Activated T-helper 1 cell treated with anti-CD3 and anti-CD28 coated beads, Interleukin-2, amount 50 U/mL, for 16 hours (primary cell): ENCODE data around the gene NBPF11.
"Not testable (repeated sequence)": the region's sequence is repeated elsewhere in the genome, so short reads cannot be mapped to it uniquely, and the experiment has no call there.

Source experiments
- DNase-seq, 2 donors: peaks; one replicate each; pipeline ENCODE4 v3.0.0-alpha.2; 2020; ENCODE audit warnings: low read depth in 1 of 2, low spot score in 1 of 2

Gene NBPF11

GRCh38 chr1:148150945-148151344 is 1.1 kb downstream of the NBPF11 start:
- DNase-seq: not testable (repeated sequence)

- not testable (repeated sequence) for DNase-seq
These were observed 2.1 kb downstream of the NBPF11 start for GRCh38 chr1:148150014-148150413.

GRCh38 chr1:148149050-148149815 is 2.8 kb downstream of the NBPF11 start:
- not testable (repeated sequence) for DNase-seq

- not testable (repeated sequence) for DNase-seq
These were observed 4.8 kb downstream of the NBPF11 start for GRCh38 chr1:148147052-148147838.

- not testable (repeated sequence) for DNase-seq
These were observed 5.7 kb downstream of the NBPF11 start for GRCh38 chr1:148146191-148146997.

GRCh38 chr1:148143223-148143622 is 8.9 kb downstream of the NBPF11 start:
- DNase-seq: not testable (repeated sequence)

- DNase-seq: not testable (repeated sequence)
These were observed 10.1 kb downstream of the NBPF11 start for GRCh38 chr1:148141936-148142335.

GRCh38 chr1:148138606-148139005 is 13.5 kb downstream of the NBPF11 start:
- DNase-seq: not testable (repeated sequence)

GRCh38 chr1:148122341-148122740 is 29.7 kb downstream of the NBPF11 start:
- not testable (repeated sequence) for DNase-seq

- DNase-seq: not testable (repeated sequence)
These were observed 31.7 kb downstream of the NBPF11 start for GRCh38 chr1:148120395-148120794.

GRCh38 chr1:148095732-148096131 is 56.3 kb downstream of the NBPF11 start:
- DNase-seq: not testable (repeated sequence)

GRCh38 chr1:148086196-148086595 is 65.9 kb downstream of the NBPF11 start:
- not testable (repeated sequence) for DNase-seq

GRCh38 chr1:148081205-148081604 is 70.9 kb downstream of the NBPF11 start:
- not testable (repeated sequence) for DNase-seq

GRCh38 chr1:148078632-148079519 is 73.2 kb downstream of the NBPF11 start:
- DNase-seq: not testable (repeated sequence)

GRCh38 chr1:148078090-148078489 is 74.0 kb downstream of the NBPF11 start:
- DNase-seq: not testable (repeated sequence)

- not testable (repeated sequence) for DNase-seq
These were observed 74.6 kb downstream of the NBPF11 start for GRCh38 chr1:148077458-148077857.

- not testable (repeated sequence) for DNase-seq
These were observed 78.7 kb downstream of the NBPF11 start for GRCh38 chr1:148073392-148073791.

- not testable (repeated sequence) for DNase-seq
These were observed 83.5 kb downstream of the NBPF11 start for GRCh38 chr1:148068606-148069005.

- not testable (repeated sequence) for DNase-seq
These were observed 83.9 kb downstream of the NBPF11 start for GRCh38 chr1:148068201-148068600.

- not testable (repeated sequence) for DNase-seq
These were observed 91.8 kb downstream of the NBPF11 start for GRCh38 chr1:148060294-148060701.
